ENCODE data around the gene CHST8. TPM values are rescaled to one million over a fixed set of nuclear protein-coding genes. Genes with fewer than 3 reads are reported as not detected.
A peak's percentile ranks its signal among the peaks of the same experiment; 100 is the strongest.
"Not testable (repeated sequence)": the region's sequence is repeated elsewhere in the genome, so short reads cannot be mapped to it uniquely, and the experiment has no call there.

The CHST8 gene
- total RNA-seq, 2 donors from 2014 or later, result not detected

- H3K27ac Mint-ChIP-seq, result no peak overlapping the region
- ATAC-seq (no peak), DNase-seq (ENCODE audit: low spot score) (no peak)
- no peak overlapping the region for H3K4me3 Mint-ChIP-seq
- H3K9me3 Mint-ChIP-seq, result no peaks in the 10 kb centered on the region
- H3K36me3 Mint-ChIP-seq, result no peaks in the 10 kb centered on the region
- no peaks in the 10 kb centered on the region for H3K4me1 Mint-ChIP-seq (ENCODE audit: low read depth in 2 of 2)
- peaks cover 0 to 16% of the 10 kb centered on the region in 2 donors for H3K27me3 Mint-ChIP-seq
Measured at GRCh38 chr19:33688171-33688992, 66.6 kb downstream of the CHST8 start.

- no peak for DNase-seq (ENCODE audit: low spot score)
- no peak for ATAC-seq
- peaks cover 0 to 16% of the 10 kb centered on the region in 2 donors for H3K27me3 Mint-ChIP-seq
- H3K9me3 Mint-ChIP-seq, result no peaks in the 10 kb centered on the region
- no peaks in the 10 kb centered on the region for H3K36me3 Mint-ChIP-seq
- no peak overlapping the region for H3K27ac Mint-ChIP-seq
- H3K4me1 Mint-ChIP-seq (ENCODE audit: low read depth in 2 of 2), result no peaks in the 10 kb centered on the region
- H3K4me3 Mint-ChIP-seq, result no peak overlapping the region
Measured at GRCh38 chr19:33689138-33689746, 67.5 kb downstream of the CHST8 start.

GRCh38 chr19:33689868-33690267 lies 68.1 kb downstream of the CHST8 start:
- H3K27me3 Mint-ChIP-seq, result peaks cover 0 to 13% of the 10 kb centered on the region in 2 donors
- H3K4me1 Mint-ChIP-seq (ENCODE audit: low read depth in 2 of 2), result no peaks in the 10 kb centered on the region
- no peak overlapping the region for H3K4me3 Mint-ChIP-seq
- no peak overlapping the region for H3K27ac Mint-ChIP-seq
- H3K36me3 Mint-ChIP-seq, result no peaks in the 10 kb centered on the region
- ATAC-seq (no peak), DNase-seq (ENCODE audit: low spot score) (no peak)
- H3K9me3 Mint-ChIP-seq, result no peaks in the 10 kb centered on the region

GRCh38 chr19:33690378-33691029 lies 68.8 kb downstream of the CHST8 start:
- H3K27ac Mint-ChIP-seq, result no peak overlapping the region
- H3K36me3 Mint-ChIP-seq, result no peaks in the 10 kb centered on the region
- ATAC-seq (peak in 1 of 2 donors; percentile 14), DNase-seq (ENCODE audit: low spot score) (no peak)
- H3K9me3 Mint-ChIP-seq, result no peaks in the 10 kb centered on the region
- peaks cover 0 to 10% of the 10 kb centered on the region in 2 donors for H3K27me3 Mint-ChIP-seq
- H3K4me3 Mint-ChIP-seq, result no peak overlapping the region
- no peaks in the 10 kb centered on the region for H3K4me1 Mint-ChIP-seq (ENCODE audit: low read depth in 2 of 2)

GRCh38 chr19:33691030-33691427 lies 69.3 kb downstream of the CHST8 start:
- H3K27me3 Mint-ChIP-seq, result peaks cover 0 to 8% of the 10 kb centered on the region in 2 donors
- no peak for DNase-seq (ENCODE audit: low spot score)
- H3K4me1 Mint-ChIP-seq (ENCODE audit: low read depth in 2 of 2), result no peaks in the 10 kb centered on the region
- H3K4me3 Mint-ChIP-seq, result no peak overlapping the region
- H3K27ac Mint-ChIP-seq, result no peak overlapping the region
- H3K9me3 Mint-ChIP-seq, result no peaks in the 10 kb centered on the region
- H3K36me3 Mint-ChIP-seq, result no peaks in the 10 kb centered on the region
- no peak for ATAC-seq

GRCh38 chr19:33691736-33692135 lies 70.0 kb downstream of the CHST8 start:
- H3K9me3 Mint-ChIP-seq, result no peaks in the 10 kb centered on the region
- H3K27me3 Mint-ChIP-seq, result peaks cover 0 to 3% of the 10 kb centered on the region in 2 donors
- ATAC-seq (no peak), DNase-seq (ENCODE audit: low spot score) (no peak)
- no peaks in the 10 kb centered on the region for H3K36me3 Mint-ChIP-seq
- no peak overlapping the region for H3K27ac Mint-ChIP-seq
- H3K4me1 Mint-ChIP-seq (ENCODE audit: low read depth in 2 of 2), result no peaks in the 10 kb centered on the region
- H3K4me3 Mint-ChIP-seq, result no peak overlapping the region

- H3K27ac Mint-ChIP-seq, result no peak overlapping the region
- H3K27me3 Mint-ChIP-seq, result no peaks in the 10 kb centered on the region
- no peaks in the 10 kb centered on the region for H3K9me3 Mint-ChIP-seq
- H3K4me3 Mint-ChIP-seq, result no peak overlapping the region
- no peaks in the 10 kb centered on the region for H3K4me1 Mint-ChIP-seq (ENCODE audit: low read depth in 2 of 2)
- no peak for ATAC-seq
- no peak for DNase-seq (ENCODE audit: low spot score)
- H3K36me3 Mint-ChIP-seq, result no peaks in the 10 kb centered on the region
Measured at GRCh38 chr19:33693678-33694077, 71.9 kb downstream of the CHST8 start.

- H3K9me3 Mint-ChIP-seq; H3K27ac Mint-ChIP-seq; ATAC-seq; H3K36me3 Mint-ChIP-seq; H3K4me3 Mint-ChIP-seq; H3K27me3 Mint-ChIP-seq; H3K4me1 Mint-ChIP-seq (ENCODE audit: low read depth in 2 of 2); DNase-seq (ENCODE audit: low spot score): not testable (repeated sequence)
Measured at GRCh38 chr19:33695547-33695946, 73.8 kb downstream of the CHST8 start.

- no peaks in the 10 kb centered on the region for H3K9me3 Mint-ChIP-seq
- ATAC-seq, result no peak
Measured at GRCh38 chr19:33697766-33698165, 76.0 kb downstream of the CHST8 start.

GRCh38 chr19:33698576-33699435 lies 77.1 kb downstream of the CHST8 start:
- H3K4me3 Mint-ChIP-seq, result no peak overlapping the region
- no peaks in the 10 kb centered on the region for H3K36me3 Mint-ChIP-seq
- H3K4me1 Mint-ChIP-seq (ENCODE audit: low read depth in 2 of 2), result no peaks in the 10 kb centered on the region
- no peaks in the 10 kb centered on the region for H3K27me3 Mint-ChIP-seq
- no peak for DNase-seq (ENCODE audit: low spot score)
- no peak overlapping the region for H3K27ac Mint-ChIP-seq
- no peak for ATAC-seq
- H3K9me3 Mint-ChIP-seq, result no peaks in the 10 kb centered on the region

More at GRCh38 chr19:33697766-33698165, 76.0 kb downstream of the CHST8 start:
- no peak for DNase-seq (ENCODE audit: low spot score)
- no peaks in the 10 kb centered on the region for H3K27me3 Mint-ChIP-seq
- no peaks in the 10 kb centered on the region for H3K36me3 Mint-ChIP-seq
- no peaks in the 10 kb centered on the region for H3K4me1 Mint-ChIP-seq (ENCODE audit: low read depth in 2 of 2)
- H3K27ac Mint-ChIP-seq, result no peak overlapping the region
- no peak overlapping the region for H3K4me3 Mint-ChIP-seq

GRCh38 chr19:33699754-33700407 lies 78.1 kb downstream of the CHST8 start:
- Mint-ChIP-seq H3K4me1 (ENCODE audit: low read depth in 2 of 2) (no peaks in the 10 kb centered on the region), H3K27me3 (no peaks in the 10 kb centered on the region), H3K27ac (no peak overlapping the region), H3K9me3 (no peaks in the 10 kb centered on the region), H3K4me3 (no peak overlapping the region), H3K36me3 (no peaks in the 10 kb centered on the region)
- ATAC-seq (no peak), DNase-seq (ENCODE audit: low spot score) (no peak)

- Mint-ChIP-seq H3K4me3 (no peak overlapping the region), H3K36me3 (no peaks in the 10 kb centered on the region), H3K4me1 (ENCODE audit: low read depth in 2 of 2) (no peaks in the 10 kb centered on the region), H3K9me3 (no peaks in the 10 kb centered on the region), H3K27me3 (no peaks in the 10 kb centered on the region), H3K27ac (no peak overlapping the region)
- DNase-seq (ENCODE audit: low spot score) (no peak), ATAC-seq (no peak)
Measured at GRCh38 chr19:33700408-33701013, 78.8 kb downstream of the CHST8 start.

GRCh38 chr19:33701565-33701964 lies 79.8 kb downstream of the CHST8 start:
- DNase-seq (ENCODE audit: low spot score) (no peak), ATAC-seq (no peak)
- no peaks in the 10 kb centered on the region for H3K9me3 Mint-ChIP-seq
- H3K27ac Mint-ChIP-seq, result no peak overlapping the region
- no peaks in the 10 kb centered on the region for H3K27me3 Mint-ChIP-seq
- H3K4me1 Mint-ChIP-seq (ENCODE audit: low read depth in 2 of 2), result no peaks in the 10 kb centered on the region
- no peaks in the 10 kb centered on the region for H3K36me3 Mint-ChIP-seq
- no peak overlapping the region for H3K4me3 Mint-ChIP-seq

Measured in natural killer cell treated with Interleukin-12 subunit alpha and Interleukin-12 subunit beta and Interleukin-15 and Interleukin-18, amount 100 ng/mL, for 72 hours (primary cell).